ENCODE data around the gene VMO1. TPM values are rescaled to one million over a fixed set of nuclear protein-coding genes. Genes with fewer than 3 reads are reported as not detected.
A peak's percentile ranks its signal among the peaks of the same experiment; 100 is the strongest.

Gene VMO1, protein sequence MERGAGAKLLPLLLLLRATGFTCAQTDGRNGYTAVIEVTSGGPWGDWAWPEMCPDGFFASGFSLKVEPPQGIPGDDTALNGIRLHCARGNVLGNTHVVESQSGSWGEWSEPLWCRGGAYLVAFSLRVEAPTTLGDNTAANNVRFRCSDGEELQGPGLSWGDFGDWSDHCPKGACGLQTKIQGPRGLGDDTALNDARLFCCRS
- 0.47 and 0.77 TPM in 2 replicates for polyA plus RNA-seq (2013)

DNA sequence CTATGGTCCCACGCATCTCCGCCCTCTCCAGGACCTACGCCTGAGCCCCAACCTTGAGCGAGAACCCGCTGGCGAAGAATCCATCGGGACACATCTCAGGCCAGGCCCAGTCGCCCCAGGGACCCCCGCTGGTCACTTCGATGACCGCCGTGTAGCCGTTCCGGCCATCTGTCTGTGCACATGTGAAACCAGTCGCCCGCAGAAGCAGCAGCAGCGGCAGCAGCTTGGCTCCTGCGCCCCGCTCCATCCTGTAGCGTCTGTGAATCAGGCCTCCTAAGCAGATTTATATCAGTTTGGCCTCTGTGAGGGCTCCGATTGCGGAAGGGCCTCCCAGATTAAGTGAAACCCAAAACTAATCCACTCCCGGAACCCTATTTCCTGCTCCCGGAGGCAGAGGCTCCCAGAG lies at the start of gene VMO1:
Gene VMO1 (minus strand): TSS at position 259 of the 406 bp plus-strand sequence. CDS start 12 bp downstream, at position 247.
- no peak for DNase-seq
- no peak within 1 kb of the TSS for H3K27ac ChIP-seq (ENCODE audit: low read depth, low read length)
- no peak within 1 kb of the TSS for H3K4me2 ChIP-seq (ENCODE audit: low read length)
- no peak within 1 kb of the TSS for H2AFZ ChIP-seq (ENCODE audit: insufficient read depth, low read length, poor library complexity)
- H3K79me1 ChIP-seq (ENCODE audit: low read length) = peaks cover 16% of the 10 kb centered on the region
- H3K14ac ChIP-seq (ENCODE audit: low read length) = no peak within 1 kb of the TSS
- H3K9ac ChIP-seq (ENCODE audit: low read length) = no peak within 1 kb of the TSS
- H2BK12ac ChIP-seq (ENCODE audit: low read length) = no peak within 1 kb of the TSS
- H3K23ac ChIP-seq (ENCODE audit: low read length) = no peak within 1 kb of the TSS
- no CpG with 5 or more reads among the region's 24 CpGs for WGBS (ENCODE audit: extremely low coverage, insufficient coverage, insufficient read length)
- H4K91ac ChIP-seq (ENCODE audit: low read depth, low read length) = no peak within 1 kb of the TSS
- no peaks in the 10 kb centered on the region for H3K36me3 ChIP-seq (ENCODE audit: control insufficient read depth in 1 of 2, insufficient read depth in 2 of 2, low read length in 2 of 2)
- H3K4ac ChIP-seq (ENCODE audit: low read depth, low read length) = no peak within 1 kb of the TSS
- no peak within 1 kb of the TSS for H2AK5ac ChIP-seq (ENCODE audit: low read length)
- H3K18ac ChIP-seq (ENCODE audit: low read length) = no peak within 1 kb of the TSS
- no peak within 1 kb of the TSS for H4K12ac ChIP-seq (ENCODE audit: low read depth, low read length)
- no peak within 1 kb of the TSS for H2BK5ac ChIP-seq (ENCODE audit: low read depth, low read length, poor library complexity)
- H3K4me3 ChIP-seq (ENCODE audit: low read depth, low read length) = no peak within 1 kb of the TSS
- H4K8ac ChIP-seq (ENCODE audit: low read depth, low read length) = no peak within 1 kb of the TSS
- peaks cover 5% of the 10 kb centered on the region for H3K9me3 ChIP-seq (ENCODE audit: insufficient read depth, low read depth, low read length)
- H3K79me2 ChIP-seq (ENCODE audit: control insufficient read depth, insufficient read depth, low read length, poor library complexity) = peaks cover 11% of the 10 kb centered on the region
- H2BK120ac ChIP-seq (ENCODE audit: insufficient read depth, low read length, poor library complexity) = no peak within 1 kb of the TSS
- peaks cover 6 to 8% of the 10 kb centered on the region in 2 experiments for H3K4me1 ChIP-seq (ENCODE audit: control insufficient read depth in 1 of 2, insufficient read depth in 2 of 2, low read length in 2 of 2)
- H3K27me3 ChIP-seq (ENCODE audit: insufficient read depth, low read length) = no peaks in the 10 kb centered on the region

DNA sequence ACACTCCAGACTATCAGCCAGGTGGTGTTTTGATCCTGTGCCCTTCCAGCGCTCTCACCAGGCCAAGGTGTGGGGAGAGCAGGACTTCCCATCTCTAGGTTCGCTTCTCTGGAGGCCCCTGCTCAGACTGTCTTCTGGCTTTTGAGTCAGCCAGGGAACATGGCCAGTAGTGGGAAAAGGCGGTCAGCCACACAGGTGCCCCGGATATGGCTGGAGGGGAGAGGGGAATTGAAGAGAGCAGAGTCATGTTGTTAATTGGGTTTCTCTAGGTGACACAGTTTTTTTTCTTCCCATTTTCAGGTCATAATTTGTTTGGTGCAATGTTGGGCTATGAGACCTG lies 48.5 kb upstream of the VMO1 start:
- H4K8ac ChIP-seq (ENCODE audit: low read depth, low read length) = no peak overlapping the region
- H2BK120ac ChIP-seq (ENCODE audit: insufficient read depth, low read length, poor library complexity) = no peak overlapping the region
- peak overlapping the region; percentile 82 for H3K23ac ChIP-seq (ENCODE audit: low read length)
- peak overlapping the region; percentile 19 for H3K14ac ChIP-seq (ENCODE audit: low read length)
- no peak overlapping the region for H2AFZ ChIP-seq (ENCODE audit: insufficient read depth, low read length, poor library complexity)
- no peaks in the 10 kb centered on the region for H3K27me3 ChIP-seq (ENCODE audit: insufficient read depth, low read length)
- peak overlapping the region; percentile 35 for H3K18ac ChIP-seq (ENCODE audit: low read length)
- peaks cover 11% of the 10 kb centered on the region for H3K79me1 ChIP-seq (ENCODE audit: low read length)
- no peak for DNase-seq
- peak overlapping the region; percentile 93 for H3K4ac ChIP-seq (ENCODE audit: low read depth, low read length)
- peak overlapping the region; percentile 98 for H3K4me2 ChIP-seq (ENCODE audit: low read length)
- H3K27ac ChIP-seq (ENCODE audit: low read depth, low read length) = peak overlapping the region; percentile 72
- H3K79me2 ChIP-seq (ENCODE audit: control insufficient read depth, insufficient read depth, low read length, poor library complexity) = peaks cover 31% of the 10 kb centered on the region
- H3K4me1 ChIP-seq (ENCODE audit: control insufficient read depth in 1 of 2, insufficient read depth in 2 of 2, low read length in 2 of 2) = peaks cover 13 to 22% of the 10 kb centered on the region in 2 experiments
- no CpG with 5 or more reads among the region's 4 CpGs for WGBS (ENCODE audit: extremely low coverage, insufficient coverage, insufficient read length)
- H3K36me3 ChIP-seq (ENCODE audit: control insufficient read depth in 1 of 2, insufficient read depth in 2 of 2, low read length in 2 of 2) = peaks cover 5 to 7% of the 10 kb centered on the region in 2 experiments
- no peak overlapping the region for H3K9ac ChIP-seq (ENCODE audit: low read length)
- H4K91ac ChIP-seq (ENCODE audit: low read depth, low read length) = no peak overlapping the region
- H4K12ac ChIP-seq (ENCODE audit: low read depth, low read length) = peak overlapping the region; percentile 6
- no peaks in the 10 kb centered on the region for H3K9me3 ChIP-seq (ENCODE audit: insufficient read depth, low read depth, low read length)
- no peak overlapping the region for H2BK12ac ChIP-seq (ENCODE audit: low read length)
- no peak overlapping the region for H3K4me3 ChIP-seq (ENCODE audit: low read depth, low read length)
- H2BK5ac ChIP-seq (ENCODE audit: low read depth, low read length, poor library complexity) = no peak overlapping the region
- H2AK5ac ChIP-seq (ENCODE audit: low read length) = peak overlapping the region; percentile 60

DNA sequence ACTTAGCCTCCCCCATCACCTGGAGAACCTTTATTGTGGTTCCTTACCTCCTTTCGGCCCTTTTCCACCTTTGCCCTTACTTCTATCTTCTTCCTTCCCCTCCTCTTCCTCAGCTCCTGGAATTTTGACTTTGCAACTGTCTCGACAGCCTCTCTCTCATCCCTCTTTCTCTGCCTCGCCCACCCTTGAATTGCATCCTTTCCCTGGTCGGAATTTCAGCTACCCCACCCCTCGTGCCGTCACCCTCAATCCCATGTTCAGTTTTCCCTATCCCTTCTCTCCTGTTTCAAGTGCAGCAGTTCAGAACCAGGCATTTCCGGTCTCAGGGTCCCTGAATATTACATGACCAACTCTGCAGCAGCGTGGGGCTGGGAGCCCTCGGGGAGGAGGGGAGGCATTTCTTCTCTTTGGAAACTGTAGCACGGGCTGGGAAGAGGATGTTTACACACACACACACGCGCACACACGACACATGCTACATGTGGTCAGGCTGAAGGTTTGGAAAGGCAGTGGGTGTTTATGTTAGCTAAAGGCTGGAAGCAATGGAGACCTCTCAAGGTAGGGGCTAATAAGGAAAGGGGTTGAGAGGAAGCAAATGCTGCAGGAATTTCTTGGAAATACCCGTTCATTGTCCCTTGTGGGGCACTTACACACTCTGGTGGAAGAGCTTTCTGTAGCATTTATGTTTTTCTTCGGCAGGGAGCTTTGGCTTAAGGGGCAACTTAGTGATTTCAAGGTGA lies 47.9 kb upstream of the VMO1 start:
- H3K4me2 ChIP-seq (ENCODE audit: low read length) = peak overlapping the region; percentile 98
- H2AFZ ChIP-seq (ENCODE audit: insufficient read depth, low read length, poor library complexity) = peak overlapping the region; percentile 3
- peak overlapping the region; percentile 90 for H4K8ac ChIP-seq (ENCODE audit: low read depth, low read length)
- peak overlapping the region; percentile 14 for H4K12ac ChIP-seq (ENCODE audit: low read depth, low read length)
- peak overlapping the region; percentile 99 for H3K18ac ChIP-seq (ENCODE audit: low read length)
- no CpG with 5 or more reads among the region's 15 CpGs for WGBS (ENCODE audit: extremely low coverage, insufficient coverage, insufficient read length)
- peaks cover 5 to 7% of the 10 kb centered on the region in 2 experiments for H3K36me3 ChIP-seq (ENCODE audit: control insufficient read depth in 1 of 2, insufficient read depth in 2 of 2, low read length in 2 of 2)
- peaks cover 29% of the 10 kb centered on the region for H3K79me2 ChIP-seq (ENCODE audit: control insufficient read depth, insufficient read depth, low read length, poor library complexity)
- H3K9me3 ChIP-seq (ENCODE audit: insufficient read depth, low read depth, low read length) = no peaks in the 10 kb centered on the region
- DNase-seq = peak in 1 of 2 donors; percentile 17
- peak overlapping the region; percentile 97 for H4K91ac ChIP-seq (ENCODE audit: low read depth, low read length)
- H2BK12ac ChIP-seq (ENCODE audit: low read length) = no peak overlapping the region
- H3K27ac ChIP-seq (ENCODE audit: low read depth, low read length) = peak overlapping the region; percentile 72
- H2AK5ac ChIP-seq (ENCODE audit: low read length) = peak overlapping the region; percentile 95
- H2BK120ac ChIP-seq (ENCODE audit: insufficient read depth, low read length, poor library complexity) = peak overlapping the region; percentile 96
- peak overlapping the region; percentile 98 for H3K4me3 ChIP-seq (ENCODE audit: low read depth, low read length)
- peak overlapping the region; percentile 93 for H3K4ac ChIP-seq (ENCODE audit: low read depth, low read length)
- H3K79me1 ChIP-seq (ENCODE audit: low read length) = peaks cover 11% of the 10 kb centered on the region
- H3K4me1 ChIP-seq (ENCODE audit: control insufficient read depth in 1 of 2, insufficient read depth in 2 of 2, low read length in 2 of 2) = peaks cover 13 to 22% of the 10 kb centered on the region in 2 experiments
- no peaks in the 10 kb centered on the region for H3K27me3 ChIP-seq (ENCODE audit: insufficient read depth, low read length)
- no peak overlapping the region for H3K23ac ChIP-seq (ENCODE audit: low read length)
- peak overlapping the region; percentile 97 for H3K14ac ChIP-seq (ENCODE audit: low read length)
- peak overlapping the region; percentile 91 for H2BK5ac ChIP-seq (ENCODE audit: low read depth, low read length, poor library complexity)
- peak overlapping the region; percentile 38 for H3K9ac ChIP-seq (ENCODE audit: low read length)

DNA sequence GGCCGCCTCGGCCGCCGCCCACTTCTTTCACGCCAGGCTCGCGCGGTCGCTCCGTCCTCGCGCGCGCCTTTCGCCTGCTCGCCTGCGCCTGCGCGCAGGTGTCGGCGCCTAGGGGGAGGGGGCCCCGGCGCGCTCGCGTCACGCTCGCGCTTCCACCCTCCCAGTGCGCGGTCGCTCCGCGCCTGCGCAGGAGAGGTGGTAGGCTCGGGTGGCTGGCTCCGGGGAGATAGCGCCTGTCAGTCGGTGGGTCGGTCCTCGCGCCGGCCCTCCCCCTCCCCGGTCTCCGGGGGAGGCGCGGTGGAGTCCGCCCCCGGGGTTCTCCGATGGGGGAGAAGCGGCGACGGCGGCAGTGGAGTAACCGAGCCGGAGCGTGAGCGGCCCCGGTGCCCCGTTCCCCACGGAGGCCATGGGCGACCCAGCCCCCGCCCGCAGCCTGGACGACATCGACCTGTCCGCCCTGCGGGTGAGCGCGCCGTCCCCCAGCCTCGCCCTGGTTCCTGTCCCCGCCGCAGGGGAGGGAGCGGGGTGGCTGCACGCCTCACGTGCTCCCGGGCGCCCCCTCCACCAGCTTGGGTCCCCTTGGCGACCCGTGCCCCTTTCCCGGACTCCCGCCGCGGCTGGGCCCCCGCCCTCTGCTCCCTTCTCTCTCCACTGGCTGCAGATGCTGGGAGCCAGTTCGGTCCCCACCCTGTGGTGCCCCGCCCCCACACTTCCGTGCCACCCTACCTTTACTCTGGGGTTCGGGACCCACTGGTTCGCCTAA lies 47.2 kb upstream of the VMO1 start, which contains the start of gene MINK1:
Gene MINK1 (plus strand): TSS at position 163 of the 763 bp plus-strand sequence. CDS start 244 bp downstream, at position 407.
- Histone ChIP-seq H3K4me1 (ENCODE audit: control insufficient read depth in 1 of 2, insufficient read depth in 2 of 2, low read length in 2 of 2) (peaks cover 13 to 21% of the 10 kb centered on the region in 2 experiments), H3K18ac (ENCODE audit: low read length) (peak within 1 kb of the TSS; percentile 99), H2BK12ac (ENCODE audit: low read length) (peak within 1 kb of the TSS; percentile 58), H4K12ac (ENCODE audit: low read depth, low read length) (peak within 1 kb of the TSS; percentile 81), H3K4me3 (ENCODE audit: low read depth, low read length) (peak within 1 kb of the TSS; percentile 98), H3K9me3 (ENCODE audit: insufficient read depth, low read depth, low read length) (no peaks in the 10 kb centered on the region), H4K8ac (ENCODE audit: low read depth, low read length) (peak within 1 kb of the TSS; percentile 90), H3K36me3 (ENCODE audit: control insufficient read depth in 1 of 2, insufficient read depth in 2 of 2, low read length in 2 of 2) (peaks cover 4 to 7% of the 10 kb centered on the region in 2 experiments), H2AK5ac (ENCODE audit: low read length) (peak within 1 kb of the TSS; percentile 95), H3K14ac (ENCODE audit: low read length) (peak within 1 kb of the TSS; percentile 97), H2BK120ac (ENCODE audit: insufficient read depth, low read length, poor library complexity) (peak within 1 kb of the TSS; percentile 96), H2BK5ac (ENCODE audit: low read depth, low read length, poor library complexity) (peak within 1 kb of the TSS; percentile 91), H3K23ac (ENCODE audit: low read length) (no peak within 1 kb of the TSS), H3K27ac (ENCODE audit: low read depth, low read length) (peak within 1 kb of the TSS; percentile 72), H3K4me2 (ENCODE audit: low read length) (peak within 1 kb of the TSS; percentile 98), H3K9ac (ENCODE audit: low read length) (peak within 1 kb of the TSS; percentile 83), H4K91ac (ENCODE audit: low read depth, low read length) (peak within 1 kb of the TSS; percentile 97), H2AFZ (ENCODE audit: insufficient read depth, low read length, poor library complexity) (peak within 1 kb of the TSS; percentile 90), H3K79me2 (ENCODE audit: control insufficient read depth, insufficient read depth, low read length, poor library complexity) (peaks cover 28% of the 10 kb centered on the region), H3K79me1 (ENCODE audit: low read length) (peaks cover 11% of the 10 kb centered on the region), H3K27me3 (ENCODE audit: insufficient read depth, low read length) (no peaks in the 10 kb centered on the region), H3K4ac (ENCODE audit: low read depth, low read length) (peak within 1 kb of the TSS; percentile 93)
- no CpG with 5 or more reads among the region's 91 CpGs for WGBS (ENCODE audit: extremely low coverage, insufficient coverage, insufficient read length)
- DNase-seq = peak; percentile 94 to 99

Measured in trophoblast cell (in vitro differentiated cells and primary cell).